Measurements from ENCODE around the gene SYK. TPM values are rescaled to one million over a fixed set of nuclear protein-coding genes. Genes with fewer than 3 reads are reported as not detected.
"Not testable (repeated sequence)": the region's sequence is repeated elsewhere in the genome, so short reads cannot be mapped to it uniquely, and the experiment has no call there.

SYK gene
- total and polyA plus RNA-seq, 2 experiments from 2014 or later, result not detected

DNA sequence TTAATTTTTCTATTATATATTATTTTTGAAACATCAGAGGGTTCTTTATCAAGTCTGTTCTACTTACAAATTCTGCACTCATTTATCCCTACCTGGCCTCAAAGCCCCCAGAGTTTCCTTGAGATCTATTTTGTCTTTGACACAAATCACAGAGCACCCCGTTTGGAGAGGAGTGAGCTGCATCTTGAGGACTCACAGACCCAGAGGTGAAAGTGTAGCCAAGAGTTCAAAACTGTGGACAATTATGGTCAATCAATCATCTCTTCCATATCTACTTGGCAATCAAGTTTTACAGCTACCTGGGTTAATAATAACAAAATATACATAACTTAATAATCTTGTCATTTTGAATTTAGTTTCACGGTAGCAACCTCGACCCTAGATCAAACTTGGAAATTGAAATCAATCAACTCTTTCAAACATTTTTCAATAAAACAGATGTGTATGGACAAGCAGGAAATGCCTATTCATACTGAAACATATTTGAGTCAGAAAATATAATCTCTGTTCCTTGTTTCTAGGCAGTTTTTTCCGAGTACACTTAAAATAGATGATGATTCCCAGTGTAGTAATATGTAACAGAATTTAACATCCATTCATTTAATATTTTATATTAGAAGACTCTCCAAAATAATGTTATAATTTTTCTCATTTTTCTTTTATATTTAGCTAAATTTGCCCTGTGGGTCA is 13.7 kb upstream of the SYK start:
- Histone ChIP-seq H3K4me1 (ENCODE audit: low read depth) (no peaks in the 10 kb centered on the region), H3K27ac (no peak overlapping the region), H3K9me3 (ENCODE audit: low read depth) (no peaks in the 10 kb centered on the region), H3K36me3 (no peaks in the 10 kb centered on the region), H3K4me3 (no peak overlapping the region), H3K27me3 (no peaks in the 10 kb centered on the region)
- no peak for DNase-seq (ENCODE audit: low read depth in 1 of 2, low spot score in 1 of 2)
- TF ChIP-seq, protein P1, sequence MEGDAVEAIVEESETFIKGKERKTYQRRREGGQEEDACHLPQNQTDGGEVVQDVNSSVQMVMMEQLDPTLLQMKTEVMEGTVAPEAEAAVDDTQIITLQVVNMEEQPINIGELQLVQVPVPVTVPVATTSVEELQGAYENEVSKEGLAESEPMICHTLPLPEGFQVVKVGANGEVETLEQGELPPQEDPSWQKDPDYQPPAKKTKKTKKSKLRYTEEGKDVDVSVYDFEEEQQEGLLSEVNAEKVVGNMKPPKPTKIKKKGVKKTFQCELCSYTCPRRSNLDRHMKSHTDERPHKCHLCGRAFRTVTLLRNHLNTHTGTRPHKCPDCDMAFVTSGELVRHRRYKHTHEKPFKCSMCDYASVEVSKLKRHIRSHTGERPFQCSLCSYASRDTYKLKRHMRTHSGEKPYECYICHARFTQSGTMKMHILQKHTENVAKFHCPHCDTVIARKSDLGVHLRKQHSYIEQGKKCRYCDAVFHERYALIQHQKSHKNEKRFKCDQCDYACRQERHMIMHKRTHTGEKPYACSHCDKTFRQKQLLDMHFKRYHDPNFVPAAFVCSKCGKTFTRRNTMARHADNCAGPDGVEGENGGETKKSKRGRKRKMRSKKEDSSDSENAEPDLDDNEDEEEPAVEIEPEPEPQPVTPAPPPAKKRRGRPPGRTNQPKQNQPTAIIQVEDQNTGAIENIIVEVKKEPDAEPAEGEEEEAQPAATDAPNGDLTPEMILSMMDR (IDR thresholded peaks at IDR 0.05; ENCODE audit: low read depth, low read length), result no peak

DNA sequence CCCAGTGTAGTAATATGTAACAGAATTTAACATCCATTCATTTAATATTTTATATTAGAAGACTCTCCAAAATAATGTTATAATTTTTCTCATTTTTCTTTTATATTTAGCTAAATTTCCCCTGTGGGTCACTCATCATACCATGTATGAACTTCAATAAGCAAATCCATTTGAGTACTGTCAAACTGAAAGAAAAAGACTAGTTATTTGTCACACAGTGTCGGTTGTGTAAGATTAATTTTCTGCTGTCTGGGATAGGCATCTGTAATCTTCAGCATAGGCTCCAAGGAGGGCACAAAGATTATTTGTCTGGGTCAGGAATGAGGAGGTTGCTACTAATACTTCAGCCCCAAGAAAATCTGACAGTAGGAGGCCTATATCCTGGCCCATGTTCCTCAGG is 13.1 kb upstream of the SYK start:
- H3K27ac ChIP-seq; H3K9me3 ChIP-seq (ENCODE audit: low read depth); H3K27me3 ChIP-seq; H3K4me3 ChIP-seq; H3K4me1 ChIP-seq (ENCODE audit: low read depth); H3K36me3 ChIP-seq; DNase-seq (ENCODE audit: low read depth in 1 of 2, low spot score in 1 of 2): not testable (repeated sequence)

DNA sequence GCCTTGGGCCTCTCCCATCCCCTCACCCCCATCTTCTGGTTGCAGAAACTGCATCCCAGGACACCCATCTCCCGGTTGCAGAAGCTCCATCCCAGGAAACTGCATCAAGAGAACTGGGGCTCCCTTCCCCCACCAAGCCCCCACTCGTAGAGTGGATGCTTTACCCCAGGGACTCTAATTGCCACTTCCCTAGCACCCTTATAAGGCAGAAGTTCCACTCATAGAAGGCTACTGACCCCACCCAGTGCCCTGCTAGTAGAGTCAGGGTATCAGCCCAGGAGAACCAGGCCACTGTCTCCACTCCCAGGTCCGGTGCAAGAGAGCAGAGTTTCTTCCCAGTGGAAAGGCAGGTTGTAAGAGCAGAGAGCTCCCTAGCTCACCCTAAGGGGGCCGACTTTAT is 12.2 kb upstream of the SYK start:
- H3K4me3 ChIP-seq, result no peak overlapping the region
- no peaks in the 10 kb centered on the region for H3K4me1 ChIP-seq (ENCODE audit: low read depth)
- H3K27ac ChIP-seq, result no peak overlapping the region
- H3K27me3 ChIP-seq, result no peaks in the 10 kb centered on the region
- no peaks in the 10 kb centered on the region for H3K9me3 ChIP-seq (ENCODE audit: low read depth)
- DNase-seq (ENCODE audit: low read depth in 1 of 2, low spot score in 1 of 2), result no peak
- TF ChIP-seq, protein P1 (IDR thresholded peaks at IDR 0.05; ENCODE audit: low read depth, low read length), result no peak
- H3K36me3 ChIP-seq, result no peaks in the 10 kb centered on the region

DNA sequence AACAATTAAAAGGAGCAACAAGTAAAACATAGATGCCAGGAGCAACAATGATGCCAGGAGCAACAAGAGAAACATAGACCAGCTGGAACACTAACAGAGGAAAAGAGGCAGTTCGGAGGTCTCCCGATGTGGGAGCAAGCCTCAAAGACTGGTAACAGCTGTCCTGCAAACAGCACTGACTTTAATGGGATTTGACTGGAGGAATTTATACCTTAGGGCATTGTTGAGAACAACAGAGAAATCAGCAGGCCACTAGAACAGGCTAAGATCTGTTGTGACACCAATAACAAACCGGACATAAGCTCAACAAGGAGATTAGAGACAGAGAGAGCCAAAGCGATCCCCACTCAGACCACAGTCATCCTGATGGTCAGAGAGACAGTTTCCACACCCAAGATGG is 11.8 kb upstream of the SYK start:
- no peaks in the 10 kb centered on the region for H3K36me3 ChIP-seq
- no peaks in the 10 kb centered on the region for H3K9me3 ChIP-seq (ENCODE audit: low read depth)
- TF ChIP-seq, protein P1 (IDR thresholded peaks at IDR 0.05; ENCODE audit: low read depth, low read length), result no peak
- no peak overlapping the region for H3K4me3 ChIP-seq
- no peak for DNase-seq (ENCODE audit: low read depth in 1 of 2, low spot score in 1 of 2)
- H3K4me1 ChIP-seq (ENCODE audit: low read depth), result no peaks in the 10 kb centered on the region
- peaks cover 1% of the 10 kb centered on the region for H3K27me3 ChIP-seq
- no peak overlapping the region for H3K27ac ChIP-seq

DNA sequence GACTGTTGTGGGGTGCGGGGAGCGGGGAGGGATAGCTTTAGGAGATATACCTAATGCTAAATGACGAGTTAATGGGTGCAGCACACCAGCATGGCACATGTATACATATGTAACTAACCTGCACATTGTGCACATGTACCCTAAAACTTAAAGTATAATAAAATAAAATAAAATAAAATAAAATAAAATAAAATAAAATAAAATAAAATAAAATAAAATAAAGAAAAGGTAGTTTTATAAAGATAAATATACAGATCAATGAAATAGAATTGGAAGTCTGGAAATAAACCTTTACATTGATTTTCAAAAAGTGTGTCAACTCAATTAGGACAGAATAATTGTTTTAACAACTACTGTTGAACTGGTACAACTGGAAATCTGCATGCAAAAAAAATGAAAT is 8.6 kb upstream of the SYK start:
- DNase-seq (ENCODE audit: low read depth in 1 of 2, low spot score in 1 of 2); H3K4me3 ChIP-seq; H3K4me1 ChIP-seq (ENCODE audit: low read depth); H3K9me3 ChIP-seq (ENCODE audit: low read depth); H3K36me3 ChIP-seq; H3K27ac ChIP-seq: not testable (repeated sequence)
- peaks cover 12% of the 10 kb centered on the region for H3K27me3 ChIP-seq

DNA sequence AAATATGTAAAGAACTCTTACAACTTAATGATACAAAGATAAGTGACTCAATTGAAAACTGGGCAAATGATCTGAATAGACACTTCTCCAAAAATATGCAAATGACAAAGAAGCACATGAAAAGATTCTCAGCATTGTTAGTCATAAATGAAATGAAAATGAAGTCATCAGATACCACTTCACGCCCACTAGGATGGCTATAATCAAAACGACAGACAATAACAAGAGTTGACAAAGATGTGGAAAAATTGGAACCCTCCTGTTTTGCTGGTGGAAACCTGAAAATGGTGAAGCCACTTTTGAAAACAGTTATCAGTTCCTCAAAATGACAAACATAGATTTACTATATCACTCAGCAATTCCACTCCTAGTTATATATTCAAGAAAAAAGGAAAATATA is 7.9 kb upstream of the SYK start:
- Histone ChIP-seq H3K27me3 (peaks cover 19% of the 10 kb centered on the region), H3K9me3 (ENCODE audit: low read depth) (no peaks in the 10 kb centered on the region), H3K4me1 (ENCODE audit: low read depth) (no peaks in the 10 kb centered on the region), H3K27ac (no peak overlapping the region), H3K36me3 (no peaks in the 10 kb centered on the region), H3K4me3 (no peak overlapping the region)
- DNase-seq (ENCODE audit: low read depth in 1 of 2, low spot score in 1 of 2), result no peak
- TF ChIP-seq, protein P1 (IDR thresholded peaks at IDR 0.05; ENCODE audit: low read depth, low read length), result no peak
